PFSK-1 (cell line): Measurements from ENCODE around the gene LRRC27.

Experiments
- FOXP2 ChIP-seq: optimal IDR thresholded peaks from 2 replicates; pipeline ENCODE3; 2011; ENCODE audit warnings: borderline replicate concordance, control low read depth, inconsistent platforms; ENCODE audit not compliant: insufficient read depth; ENCODE audit errors: extremely low read length, extremely low read depth
- POLR2AphosphoS5 ChIP-seq: IDR thresholded peaks from 2 replicates; pipeline ENCODE4 v1.6.1; 2012; ENCODE audit warnings: low read depth, mild to moderate bottlenecking, control low read depth, low read length, moderate library complexity
- REST ChIP-seq, 2 experiments: IDR thresholded peaks; 2 replicates each; pipeline versions ENCODE4 v1.6.1 to v1.8.0; 2011 to 2012; ENCODE audit warnings: low read depth in 2 of 2, low read length in 2 of 2, control low read depth in 1 of 2, inconsistent platforms in 1 of 2, mild to moderate bottlenecking in 1 of 2, moderate library complexity in 1 of 2; ENCODE audit not compliant: insufficient read depth in 1 of 2
- SIN3A ChIP-seq: IDR thresholded peaks from 2 replicates; pipeline ENCODE4 v1.6.1; 2012; ENCODE audit warnings: mild to moderate bottlenecking, low read length, moderate library complexity, borderline replicate concordance; ENCODE audit not compliant: insufficient read depth
- TAF1 ChIP-seq: IDR thresholded peaks from 2 replicates; pipeline ENCODE4 v1.6.1; 2012; ENCODE audit warnings: low read length, control low read depth, borderline replicate concordance; ENCODE audit not compliant: insufficient read depth

The LRRC27 gene

GRCh38 chr10:132405463-132405991, 73.5 kb downstream of the LRRC27 start:
- TF ChIP-seq REST (IDR thresholded peaks at IDR 0.05; ENCODE audit: insufficient read depth in 1 of 2, low read depth in 2 of 2, low read length in 2 of 2) = no peak
- no peak for TF ChIP-seq POLR2AphosphoS5
- no peak for TF ChIP-seq TAF1
- no peak for TF ChIP-seq SIN3A
- no peak for TF ChIP-seq FOXP2

- TF ChIP-seq REST (IDR thresholded peaks at IDR 0.05; ENCODE audit: insufficient read depth in 1 of 2, low read depth in 2 of 2, low read length in 2 of 2) (no peak), TAF1 (no peak), FOXP2 (no peak)
These were observed 74.2 kb downstream of the LRRC27 start for GRCh38 chr10:132406181-132406580.

GRCh38 chr10:132406750-132407149, 74.8 kb downstream of the LRRC27 start:
- TF ChIP-seq TAF1 (no peak), POLR2AphosphoS5 (no peak), SIN3A (no peak), REST (IDR thresholded peaks at IDR 0.05; ENCODE audit: insufficient read depth in 1 of 2, low read depth in 2 of 2, low read length in 2 of 2) (no peak), FOXP2 (no peak)

- TF ChIP-seq TAF1 = no peak
- no peak for TF ChIP-seq SIN3A
- no peak for TF ChIP-seq REST (IDR thresholded peaks at IDR 0.05; ENCODE audit: insufficient read depth in 1 of 2, low read depth in 2 of 2, low read length in 2 of 2)
- TF ChIP-seq POLR2AphosphoS5 = no peak
- TF ChIP-seq FOXP2 = no peak
These were observed 75.3 kb downstream of the LRRC27 start for GRCh38 chr10:132407243-132407746.

GRCh38 chr10:132407846-132408278, 75.9 kb downstream of the LRRC27 start:
- TF ChIP-seq TAF1 (no peak), FOXP2 (peak; percentile 47), POLR2AphosphoS5 (no peak), SIN3A (no peak)
